ENCODE data around the gene TNFRSF8. TPM values are rescaled to one million over a fixed set of nuclear protein-coding genes. Genes with fewer than 3 reads are reported as not detected.

The TNFRSF8 gene
- polyA plus RNA-seq, 1 of the 3 experiments (the other 2 are of a cell fraction), result 0.07 TPM

DNA sequence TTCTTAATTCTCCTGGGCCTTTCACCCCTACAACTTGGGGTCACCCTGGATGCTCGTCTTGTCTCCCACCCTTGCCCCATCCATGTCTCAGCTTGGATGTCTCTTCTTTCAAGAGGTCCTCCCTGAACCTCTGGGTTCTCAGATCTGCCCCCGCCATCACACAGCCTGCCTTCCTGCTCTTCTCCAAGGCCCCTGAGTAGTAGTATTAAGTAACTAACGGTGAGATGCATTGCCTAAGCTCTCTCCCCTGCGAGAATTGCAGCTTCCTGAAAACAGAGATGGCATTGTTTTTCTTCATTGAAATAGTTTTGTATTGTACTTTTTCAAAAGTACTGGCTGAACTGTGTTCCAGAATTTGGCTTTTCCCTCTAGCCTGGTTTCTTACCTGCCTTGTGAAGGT lies 27.8 kb upstream of the TNFRSF8 start:
- TF ChIP-seq USF1 (IDR thresholded peaks at IDR 0.05; ENCODE audit: borderline replicate concordance, low read depth) (no peak), GABPA (IDR thresholded peaks at IDR 0.05; ENCODE audit: low read depth) (no peak)
- H3K27me3 ChIP-seq (ENCODE audit: insufficient read depth), result no peaks in the 10 kb centered on the region

DNA sequence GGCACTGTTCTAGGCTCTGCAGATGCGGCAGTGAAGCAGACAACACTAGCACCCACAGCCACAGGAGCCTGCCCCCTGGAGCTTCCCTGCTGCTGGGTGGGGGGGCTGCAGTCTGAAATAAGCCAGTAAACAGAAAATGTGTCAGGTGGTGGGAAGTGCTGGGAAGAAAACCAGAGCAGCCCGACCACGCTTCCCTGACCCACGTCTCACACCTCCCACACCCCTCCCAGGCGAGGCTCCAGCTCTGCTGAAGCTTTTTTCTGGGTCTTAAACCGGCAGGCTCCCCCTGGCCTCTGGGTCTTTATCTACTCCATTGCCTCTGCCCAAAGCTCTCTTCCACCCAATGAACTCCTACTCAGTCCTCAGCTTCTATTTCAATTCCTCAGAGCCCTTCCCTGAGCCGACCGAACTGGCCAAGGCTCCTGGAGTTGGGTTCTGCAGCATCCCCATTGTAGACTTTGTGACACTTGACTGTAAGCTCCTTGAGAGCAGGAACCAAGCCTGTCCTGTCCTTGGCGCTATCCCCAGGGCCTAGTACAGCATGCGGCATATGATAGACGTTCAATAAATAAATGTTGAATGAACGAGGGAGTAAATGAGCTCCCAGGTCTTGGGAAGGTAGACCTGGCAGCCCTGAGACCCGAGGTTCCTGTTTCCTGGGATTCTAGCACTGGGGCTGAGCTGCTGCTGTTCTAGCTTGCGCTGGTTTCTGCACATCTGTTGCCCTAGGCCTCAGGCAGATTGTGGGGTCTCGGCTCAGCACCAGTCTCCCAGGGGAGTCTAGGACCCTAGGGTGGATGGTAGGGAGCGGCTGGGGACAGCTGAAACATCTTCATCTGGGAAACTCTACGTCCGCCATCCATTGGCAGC lies 25.4 kb upstream of the TNFRSF8 start:
- Histone ChIP-seq H3K9ac (no peak overlapping the region), H3K4me1 (ENCODE audit: control insufficient read depth in 1 of 2, insufficient read depth in 2 of 2, low read depth in 1 of 2, low read length in 1 of 2) (peaks cover 0 to 3% of the 10 kb centered on the region in 2 experiments; a peak in 2 of 4 replicates), H4K20me1 (ENCODE audit: insufficient read depth) (no peaks in the 10 kb centered on the region), H2AFZ (ENCODE audit: low read depth) (no peak overlapping the region), H3K4me3 (ENCODE audit: low read depth in 2 of 2, low read length in 1 of 2) (no peak overlapping the region), H3K9me3 (no peaks in the 10 kb centered on the region), H3F3A (replicated peaks; ENCODE audit: insufficient read depth) (peaks cover 12% of the 10 kb centered on the region), H3K9me2 (no peaks in the 10 kb centered on the region), H3K27me3 (ENCODE audit: insufficient read depth) (no peaks in the 10 kb centered on the region), H3K27ac (ENCODE audit: low read depth in 2 of 2, low read length in 1 of 2) (no peak overlapping the region), H3K79me2 (ENCODE audit: insufficient read depth) (no peaks in the 10 kb centered on the region), H3K36me3 (replicated peaks in 1 of 2; ENCODE audit: control insufficient read depth in 1 of 2, insufficient read depth in 2 of 2, low read length in 1 of 2) (no peaks in the 10 kb centered on the region), H3K4me2 (no peak overlapping the region)
- TF ChIP-seq MXI1 (IDR thresholded peaks at IDR 0.05; ENCODE audit: low read depth, low read length), result no peak
- no peak for TF ChIP-seq TEAD4 (IDR thresholded peaks at IDR 0.05; ENCODE audit: borderline replicate concordance, insufficient read depth)
- TF ChIP-seq EP300 (IDR thresholded peaks at IDR 0.05; ENCODE audit: borderline replicate concordance in 1 of 2, low read depth in 1 of 2, low read length in 1 of 2), result no peak
- TF ChIP-seq JUND (IDR thresholded peaks at IDR 0.05), result no peak
- TF ChIP-seq CTCF (IDR thresholded peaks at IDR 0.05), result no peak
- no peak for TF ChIP-seq ZBTB33 (IDR thresholded peaks at IDR 0.05; ENCODE audit: borderline replicate concordance, low read depth)
- no peak for TF ChIP-seq GATA2 (CRISPR knock-in tag; IDR thresholded peaks at IDR 0.05)
- no peak for TF ChIP-seq GABPA (IDR thresholded peaks at IDR 0.05; ENCODE audit: low read depth)
- TF ChIP-seq, protein P1, sequence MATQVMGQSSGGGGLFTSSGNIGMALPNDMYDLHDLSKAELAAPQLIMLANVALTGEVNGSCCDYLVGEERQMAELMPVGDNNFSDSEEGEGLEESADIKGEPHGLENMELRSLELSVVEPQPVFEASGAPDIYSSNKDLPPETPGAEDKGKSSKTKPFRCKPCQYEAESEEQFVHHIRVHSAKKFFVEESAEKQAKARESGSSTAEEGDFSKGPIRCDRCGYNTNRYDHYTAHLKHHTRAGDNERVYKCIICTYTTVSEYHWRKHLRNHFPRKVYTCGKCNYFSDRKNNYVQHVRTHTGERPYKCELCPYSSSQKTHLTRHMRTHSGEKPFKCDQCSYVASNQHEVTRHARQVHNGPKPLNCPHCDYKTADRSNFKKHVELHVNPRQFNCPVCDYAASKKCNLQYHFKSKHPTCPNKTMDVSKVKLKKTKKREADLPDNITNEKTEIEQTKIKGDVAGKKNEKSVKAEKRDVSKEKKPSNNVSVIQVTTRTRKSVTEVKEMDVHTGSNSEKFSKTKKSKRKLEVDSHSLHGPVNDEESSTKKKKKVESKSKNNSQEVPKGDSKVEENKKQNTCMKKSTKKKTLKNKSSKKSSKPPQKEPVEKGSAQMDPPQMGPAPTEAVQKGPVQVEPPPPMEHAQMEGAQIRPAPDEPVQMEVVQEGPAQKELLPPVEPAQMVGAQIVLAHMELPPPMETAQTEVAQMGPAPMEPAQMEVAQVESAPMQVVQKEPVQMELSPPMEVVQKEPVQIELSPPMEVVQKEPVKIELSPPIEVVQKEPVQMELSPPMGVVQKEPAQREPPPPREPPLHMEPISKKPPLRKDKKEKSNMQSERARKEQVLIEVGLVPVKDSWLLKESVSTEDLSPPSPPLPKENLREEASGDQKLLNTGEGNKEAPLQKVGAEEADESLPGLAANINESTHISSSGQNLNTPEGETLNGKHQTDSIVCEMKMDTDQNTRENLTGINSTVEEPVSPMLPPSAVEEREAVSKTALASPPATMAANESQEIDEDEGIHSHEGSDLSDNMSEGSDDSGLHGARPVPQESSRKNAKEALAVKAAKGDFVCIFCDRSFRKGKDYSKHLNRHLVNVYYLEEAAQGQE (IDR thresholded peaks at IDR 0.05; ENCODE audit: low read depth, low read length), result no peak
- no peak for TF ChIP-seq MEF2A (IDR thresholded peaks at IDR 0.05; ENCODE audit: borderline replicate concordance, low read depth)
- TF ChIP-seq ELF1 (IDR thresholded peaks at IDR 0.05), result no peak
- TF ChIP-seq EZH2phosphoT487 (IDR thresholded peaks at IDR 0.05; ENCODE audit: borderline replicate concordance, low read depth), result no peak
- TF ChIP-seq FOXJ3 (CRISPR knock-in tag; IDR thresholded peaks at IDR 0.05), result no peak
- no peak for TF ChIP-seq NRF1 (IDR thresholded peaks at IDR 0.05; ENCODE audit: low read depth, low read length)
- TF ChIP-seq RCOR1 (IDR thresholded peaks at IDR 0.05; ENCODE audit: low read length), result no peak
- POLR2A ChIA-PET, result interaction anchor here (0.6 kb wide), 2 partner anchors 57 to 277 kb away, joined by 3 to 4 read pairs; no protein-coding TSS in a partner anchor
- 84% methylated on average over 14 of the region's 18 CpGs for WGBS (ENCODE audit: low lambda C conversion rate)
- DNase-seq, result no peak
- CTCF ChIA-PET, result interaction anchor here (0.9 to 2.0 kb wide), 5 partner anchors 12 to 87 kb away, joined by 4 to 9 read pairs (median 5); no protein-coding TSS in a partner anchor

More for the DNA sequence above, 27.8 kb upstream of the TNFRSF8 start:
- Histone ChIP-seq H4K20me1 (ENCODE audit: insufficient read depth) (no peaks in the 10 kb centered on the region), H3K4me1 (ENCODE audit: control insufficient read depth in 1 of 2, insufficient read depth in 2 of 2, low read depth in 1 of 2, low read length in 1 of 2) (peaks cover 0 to 3% of the 10 kb centered on the region in 2 experiments; a peak in 2 of 4 replicates), H3K27ac (ENCODE audit: low read depth in 2 of 2, low read length in 1 of 2) (no peak overlapping the region), H3K79me2 (ENCODE audit: insufficient read depth) (no peaks in the 10 kb centered on the region), H3K4me2 (no peak overlapping the region), H3K9me3 (no peaks in the 10 kb centered on the region), H3K9ac (no peak overlapping the region), H3K4me3 (ENCODE audit: low read depth in 2 of 2, low read length in 1 of 2) (no peak overlapping the region), H3K36me3 (replicated peaks in 1 of 2; ENCODE audit: control insufficient read depth in 1 of 2, insufficient read depth in 2 of 2, low read length in 1 of 2) (peaks cover 0 to under 1% of the 10 kb centered on the region in 2 experiments), H2AFZ (ENCODE audit: low read depth) (no peak overlapping the region), H3F3A (replicated peaks; ENCODE audit: insufficient read depth) (peaks cover 3% of the 10 kb centered on the region), H3K9me2 (no peaks in the 10 kb centered on the region)
- CTCF ChIA-PET, result no interaction called here
- POLR2A ChIA-PET, result no interaction called here
- no peak for DNase-seq
- WGBS (ENCODE audit: low lambda C conversion rate), result 92% methylated on average over 4 of the region's 4 CpGs
